ENCODE results near the gene LPCAT2. TPM values are rescaled to one million over a fixed set of nuclear protein-coding genes. Genes with fewer than 3 reads are reported as not detected.

The LPCAT2 gene
- total and polyA plus RNA-seq, 2 of the 13 experiments (the other 11 are each of a cell fraction or from before 2014, with no cell fraction given), result 9.9 to 17.6 TPM

DNA sequence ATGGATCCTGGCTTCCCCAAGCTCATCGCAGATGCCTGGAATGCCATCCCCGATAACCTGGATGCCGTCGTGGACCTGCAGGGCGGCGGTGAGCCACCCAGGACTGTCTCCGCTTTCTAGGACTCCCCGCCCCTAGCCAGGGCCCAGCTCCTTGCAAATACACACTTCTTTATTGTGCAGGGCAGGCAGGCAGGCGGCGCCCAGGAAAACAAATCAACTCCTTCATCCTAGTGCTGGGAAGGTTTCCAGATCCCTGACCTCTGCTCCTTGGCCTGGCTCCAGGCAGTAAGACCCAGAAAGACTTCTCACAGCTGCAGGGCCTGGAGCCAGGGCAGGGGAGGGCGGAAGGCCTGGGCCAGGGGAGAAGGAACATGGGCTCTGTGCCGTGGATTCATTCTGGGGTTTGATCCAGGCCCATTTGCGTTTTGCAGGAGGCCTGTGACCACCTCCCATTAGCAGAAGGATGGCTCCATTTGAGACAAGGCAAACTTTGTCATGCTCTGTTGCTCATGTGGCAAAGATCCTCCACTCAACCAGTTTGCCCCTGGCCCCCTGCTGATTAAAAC is 6.0 kb upstream of the LPCAT2 start (continued):
- TF ChIP-seq, protein P1, sequence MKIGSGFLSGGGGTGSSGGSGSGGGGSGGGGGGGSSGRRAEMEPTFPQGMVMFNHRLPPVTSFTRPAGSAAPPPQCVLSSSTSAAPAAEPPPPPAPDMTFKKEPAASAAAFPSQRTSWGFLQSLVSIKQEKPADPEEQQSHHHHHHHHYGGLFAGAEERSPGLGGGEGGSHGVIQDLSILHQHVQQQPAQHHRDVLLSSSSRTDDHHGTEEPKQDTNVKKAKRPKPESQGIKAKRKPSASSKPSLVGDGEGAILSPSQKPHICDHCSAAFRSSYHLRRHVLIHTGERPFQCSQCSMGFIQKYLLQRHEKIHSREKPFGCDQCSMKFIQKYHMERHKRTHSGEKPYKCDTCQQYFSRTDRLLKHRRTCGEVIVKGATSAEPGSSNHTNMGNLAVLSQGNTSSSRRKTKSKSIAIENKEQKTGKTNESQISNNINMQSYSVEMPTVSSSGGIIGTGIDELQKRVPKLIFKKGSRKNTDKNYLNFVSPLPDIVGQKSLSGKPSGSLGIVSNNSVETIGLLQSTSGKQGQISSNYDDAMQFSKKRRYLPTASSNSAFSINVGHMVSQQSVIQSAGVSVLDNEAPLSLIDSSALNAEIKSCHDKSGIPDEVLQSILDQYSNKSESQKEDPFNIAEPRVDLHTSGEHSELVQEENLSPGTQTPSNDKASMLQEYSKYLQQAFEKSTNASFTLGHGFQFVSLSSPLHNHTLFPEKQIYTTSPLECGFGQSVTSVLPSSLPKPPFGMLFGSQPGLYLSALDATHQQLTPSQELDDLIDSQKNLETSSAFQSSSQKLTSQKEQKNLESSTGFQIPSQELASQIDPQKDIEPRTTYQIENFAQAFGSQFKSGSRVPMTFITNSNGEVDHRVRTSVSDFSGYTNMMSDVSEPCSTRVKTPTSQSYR (CRISPR knock-in tag; IDR thresholded peaks at IDR 0.05; ENCODE audit: borderline replicate concordance), result no peak
- TF ChIP-seq ZSCAN31 (CRISPR knock-in tag; IDR thresholded peaks at IDR 0.05; ENCODE audit: low read depth) (no peak), ZSCAN20 (CRISPR knock-in tag; IDR thresholded peaks at IDR 0.05; ENCODE audit: borderline replicate concordance) (no peak), GABPB1 (CRISPR knock-in tag; IDR thresholded peaks at IDR 0.05) (peak; percentile 28), ZNF121 (CRISPR knock-in tag; IDR thresholded peaks at IDR 0.05) (no peak), FOXK1 (CRISPR knock-in tag; IDR thresholded peaks at IDR 0.05; ENCODE audit: borderline replicate concordance, low read depth) (no peak), ZNF768 (CRISPR knock-in tag; IDR thresholded peaks at IDR 0.05) (peak; percentile 32; the same call in 1 of the 2 replicates), SMYD3 (CRISPR knock-in tag; IDR thresholded peaks at IDR 0.05) (no peak), EP300 (IDR thresholded peaks at IDR 0.05; ENCODE audit: low read depth in 2 of 2, low read length in 2 of 2) (peak in 1 of 2 experiments; percentile 53; a peak in 2 of 4 replicates), EP300 (CRISPR knock-in tag; IDR thresholded peaks at IDR 0.05; ENCODE audit: borderline replicate concordance) (0 out of 2 replicates have a peak, but pooled peaks have one; percentile 35), ARNTL (CRISPR knock-in tag; IDR thresholded peaks at IDR 0.05) (no peak), RFXAP (CRISPR knock-in tag; IDR thresholded peaks at IDR 0.05; ENCODE audit: borderline replicate concordance) (no peak), KMT2B (CRISPR knock-in tag; IDR thresholded peaks at IDR 0.05) (no peak), MED1 (CRISPR knock-in tag; IDR thresholded peaks at IDR 0.05) (no peak), ZNF747 (CRISPR knock-in tag; IDR thresholded peaks at IDR 0.05; ENCODE audit: borderline replicate concordance) (no peak)
- TF ChIP-seq, protein P2, sequence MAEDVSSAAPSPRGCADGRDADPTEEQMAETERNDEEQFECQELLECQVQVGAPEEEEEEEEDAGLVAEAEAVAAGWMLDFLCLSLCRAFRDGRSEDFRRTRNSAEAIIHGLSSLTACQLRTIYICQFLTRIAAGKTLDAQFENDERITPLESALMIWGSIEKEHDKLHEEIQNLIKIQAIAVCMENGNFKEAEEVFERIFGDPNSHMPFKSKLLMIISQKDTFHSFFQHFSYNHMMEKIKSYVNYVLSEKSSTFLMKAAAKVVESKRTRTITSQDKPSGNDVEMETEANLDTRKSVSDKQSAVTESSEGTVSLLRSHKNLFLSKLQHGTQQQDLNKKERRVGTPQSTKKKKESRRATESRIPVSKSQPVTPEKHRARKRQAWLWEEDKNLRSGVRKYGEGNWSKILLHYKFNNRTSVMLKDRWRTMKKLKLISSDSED (CRISPR knock-in tag; IDR thresholded peaks at IDR 0.05), result no peak
- TF ChIP-seq, protein P3, sequence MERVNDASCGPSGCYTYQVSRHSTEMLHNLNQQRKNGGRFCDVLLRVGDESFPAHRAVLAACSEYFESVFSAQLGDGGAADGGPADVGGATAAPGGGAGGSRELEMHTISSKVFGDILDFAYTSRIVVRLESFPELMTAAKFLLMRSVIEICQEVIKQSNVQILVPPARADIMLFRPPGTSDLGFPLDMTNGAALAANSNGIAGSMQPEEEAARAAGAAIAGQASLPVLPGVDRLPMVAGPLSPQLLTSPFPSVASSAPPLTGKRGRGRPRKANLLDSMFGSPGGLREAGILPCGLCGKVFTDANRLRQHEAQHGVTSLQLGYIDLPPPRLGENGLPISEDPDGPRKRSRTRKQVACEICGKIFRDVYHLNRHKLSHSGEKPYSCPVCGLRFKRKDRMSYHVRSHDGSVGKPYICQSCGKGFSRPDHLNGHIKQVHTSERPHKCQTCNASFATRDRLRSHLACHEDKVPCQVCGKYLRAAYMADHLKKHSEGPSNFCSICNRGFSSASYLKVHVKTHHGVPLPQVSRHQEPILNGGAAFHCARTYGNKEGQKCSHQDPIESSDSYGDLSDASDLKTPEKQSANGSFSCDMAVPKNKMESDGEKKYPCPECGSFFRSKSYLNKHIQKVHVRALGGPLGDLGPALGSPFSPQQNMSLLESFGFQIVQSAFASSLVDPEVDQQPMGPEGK (CRISPR knock-in tag; IDR thresholded peaks at IDR 0.05), result peak; percentile 63
- TF ChIP-seq, protein P4, sequence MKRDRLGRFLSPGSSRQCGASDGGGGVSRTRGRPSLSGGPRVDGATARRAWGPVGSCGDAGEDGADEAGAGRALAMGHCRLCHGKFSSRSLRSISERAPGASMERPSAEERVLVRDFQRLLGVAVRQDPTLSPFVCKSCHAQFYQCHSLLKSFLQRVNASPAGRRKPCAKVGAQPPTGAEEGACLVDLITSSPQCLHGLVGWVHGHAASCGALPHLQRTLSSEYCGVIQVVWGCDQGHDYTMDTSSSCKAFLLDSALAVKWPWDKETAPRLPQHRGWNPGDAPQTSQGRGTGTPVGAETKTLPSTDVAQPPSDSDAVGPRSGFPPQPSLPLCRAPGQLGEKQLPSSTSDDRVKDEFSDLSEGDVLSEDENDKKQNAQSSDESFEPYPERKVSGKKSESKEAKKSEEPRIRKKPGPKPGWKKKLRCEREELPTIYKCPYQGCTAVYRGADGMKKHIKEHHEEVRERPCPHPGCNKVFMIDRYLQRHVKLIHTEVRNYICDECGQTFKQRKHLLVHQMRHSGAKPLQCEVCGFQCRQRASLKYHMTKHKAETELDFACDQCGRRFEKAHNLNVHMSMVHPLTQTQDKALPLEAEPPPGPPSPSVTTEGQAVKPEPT (CRISPR knock-in tag; IDR thresholded peaks at IDR 0.05; ENCODE audit: low read depth), result no peak
- TF ChIP-seq, protein P5, sequence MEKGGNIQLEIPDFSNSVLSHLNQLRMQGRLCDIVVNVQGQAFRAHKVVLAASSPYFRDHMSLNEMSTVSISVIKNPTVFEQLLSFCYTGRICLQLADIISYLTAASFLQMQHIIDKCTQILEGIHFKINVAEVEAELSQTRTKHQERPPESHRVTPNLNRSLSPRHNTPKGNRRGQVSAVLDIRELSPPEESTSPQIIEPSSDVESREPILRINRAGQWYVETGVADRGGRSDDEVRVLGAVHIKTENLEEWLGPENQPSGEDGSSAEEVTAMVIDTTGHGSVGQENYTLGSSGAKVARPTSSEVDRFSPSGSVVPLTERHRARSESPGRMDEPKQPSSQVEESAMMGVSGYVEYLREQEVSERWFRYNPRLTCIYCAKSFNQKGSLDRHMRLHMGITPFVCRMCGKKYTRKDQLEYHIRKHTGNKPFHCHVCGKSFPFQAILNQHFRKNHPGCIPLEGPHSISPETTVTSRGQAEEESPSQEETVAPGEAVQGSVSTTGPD (CRISPR knock-in tag; IDR thresholded peaks at IDR 0.05), result no peak

Measured in HepG2 (cell line).